DND-41 (cell line): ENCODE results near the gene DISC1.
"Not testable (repeated sequence)": the region's sequence is repeated elsewhere in the genome, so short reads cannot be mapped to it uniquely, and the experiment has no call there.

Experiments used
- ATAC-seq: fragments of 200-7000 bp; cut with Tn5 transposase; 3 replicates; pipeline ENCODE4 v1.9.1; 2021; ENCODE audit warnings: low read depth; ENCODE audit not compliant: insufficient read depth
- DNase-seq: peaks from one replicate; pipeline ENCODE4 v3.0.0-alpha.2; 2020
- H2AFZ ChIP-seq: 2 replicates; pipeline ENCODE4 v1.6.0; 2012; ENCODE audit warnings: low read depth, low read length
- H3K27ac ChIP-seq: 2 replicates; pipeline ENCODE4 v1.5.1; 2012; ENCODE audit warnings: low read length, inconsistent platforms
- H3K27me3 ChIP-seq: fragments of 200-600 bp; sonication (generic); 2 replicates; pipeline ENCODE4 v1.6.0; 2012; ENCODE audit warnings: low read length, mild to moderate bottlenecking, inconsistent platforms; ENCODE audit not compliant: insufficient read depth, poor library complexity
- H3K36me3 ChIP-seq: 2 replicates; pipeline ENCODE4 v1.5.1; 2012; ENCODE audit warnings: low read length, inconsistent platforms; ENCODE audit not compliant: insufficient read depth
- H3K4me1 ChIP-seq: 2 replicates; pipeline ENCODE4 v1.5.1; 2012; ENCODE audit warnings: mild to moderate bottlenecking, low read length; ENCODE audit not compliant: insufficient read depth
- H3K4me2 ChIP-seq: 2 replicates; pipeline ENCODE4 v1.6.0; 2012; ENCODE audit warnings: mild to moderate bottlenecking, moderate library complexity, low read length, inconsistent platforms; ENCODE audit not compliant: insufficient read depth
- H3K4me3 ChIP-seq, 2 experiments: fragments of 200-600 bp in 1 of 2; shearing (Covaris generic) in 1 of 2; 2 replicates each; pipeline ENCODE4 v1.5.1; 2012 to 2016; ENCODE audit warnings: inconsistent platforms in 2 of 2, low read length in 2 of 2, mild to moderate bottlenecking in 2 of 2, low read depth in 1 of 2, moderate library complexity in 1 of 2
- H3K79me2 ChIP-seq: 2 replicates; pipeline ENCODE4 v1.6.0; 2012; ENCODE audit warnings: low read length, inconsistent platforms; ENCODE audit not compliant: insufficient read depth
- H3K9ac ChIP-seq: 2 replicates; pipeline ENCODE4 v1.6.0; 2012; ENCODE audit warnings: low read depth, mild to moderate bottlenecking, inconsistent platforms, low read length, moderate library complexity
- H3K9me3 ChIP-seq: 2 replicates; pipeline ENCODE4 v1.5.1; 2012; ENCODE audit warnings: low read length, moderate library complexity, mild to moderate bottlenecking, inconsistent platforms; ENCODE audit not compliant: insufficient read depth, severe bottlenecking
- H4K20me1 ChIP-seq: 2 replicates; pipeline ENCODE4 v1.6.0; 2012; ENCODE audit warnings: low read length; ENCODE audit not compliant: insufficient read depth
- EZH2 ChIP-seq: IDR thresholded peaks from 3 replicates; pipeline ENCODE4 v1.6.1; 2012; ENCODE audit warnings: borderline replicate concordance, low read depth, mild to moderate bottlenecking, moderate library complexity, low read length, inconsistent platforms; ENCODE audit not compliant: severe bottlenecking
- TF ChIP-seq, protein P1 (sequence below): IDR thresholded peaks from 2 replicates; pipeline ENCODE4 v1.5.1; 2012; ENCODE audit warnings: borderline replicate concordance, low read length, moderate library complexity, mild to moderate bottlenecking; ENCODE audit not compliant: poor library complexity, severe bottlenecking; ENCODE audit errors: extremely low read depth

The DISC1 gene

GRCh38 chr1:231634323-231635013, 7.9 kb downstream of the DISC1 start:
- Histone ChIP-seq H3K79me2 (0 out of 2 replicates have a peak, but pooled peaks cover 3% of the 10 kb centered on the region), H3K4me1 (no peaks in the 10 kb centered on the region), H4K20me1 (no peaks in the 10 kb centered on the region), H3K27me3 (no peaks in the 10 kb centered on the region), H3K9me3 (no peaks in the 10 kb centered on the region), H3K27ac (no peak overlapping the region), H3K36me3 (no peaks in the 10 kb centered on the region), H2AFZ (no peak overlapping the region), H3K4me3 (no peak overlapping the region), H3K4me2 (no peak overlapping the region), H3K9ac (no peak overlapping the region)
- no peak for DNase-seq
- TF ChIP-seq, protein P1, sequence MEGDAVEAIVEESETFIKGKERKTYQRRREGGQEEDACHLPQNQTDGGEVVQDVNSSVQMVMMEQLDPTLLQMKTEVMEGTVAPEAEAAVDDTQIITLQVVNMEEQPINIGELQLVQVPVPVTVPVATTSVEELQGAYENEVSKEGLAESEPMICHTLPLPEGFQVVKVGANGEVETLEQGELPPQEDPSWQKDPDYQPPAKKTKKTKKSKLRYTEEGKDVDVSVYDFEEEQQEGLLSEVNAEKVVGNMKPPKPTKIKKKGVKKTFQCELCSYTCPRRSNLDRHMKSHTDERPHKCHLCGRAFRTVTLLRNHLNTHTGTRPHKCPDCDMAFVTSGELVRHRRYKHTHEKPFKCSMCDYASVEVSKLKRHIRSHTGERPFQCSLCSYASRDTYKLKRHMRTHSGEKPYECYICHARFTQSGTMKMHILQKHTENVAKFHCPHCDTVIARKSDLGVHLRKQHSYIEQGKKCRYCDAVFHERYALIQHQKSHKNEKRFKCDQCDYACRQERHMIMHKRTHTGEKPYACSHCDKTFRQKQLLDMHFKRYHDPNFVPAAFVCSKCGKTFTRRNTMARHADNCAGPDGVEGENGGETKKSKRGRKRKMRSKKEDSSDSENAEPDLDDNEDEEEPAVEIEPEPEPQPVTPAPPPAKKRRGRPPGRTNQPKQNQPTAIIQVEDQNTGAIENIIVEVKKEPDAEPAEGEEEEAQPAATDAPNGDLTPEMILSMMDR, result no peak
- TF ChIP-seq EZH2, result no peak
- ATAC-seq, result no peak

DNA sequence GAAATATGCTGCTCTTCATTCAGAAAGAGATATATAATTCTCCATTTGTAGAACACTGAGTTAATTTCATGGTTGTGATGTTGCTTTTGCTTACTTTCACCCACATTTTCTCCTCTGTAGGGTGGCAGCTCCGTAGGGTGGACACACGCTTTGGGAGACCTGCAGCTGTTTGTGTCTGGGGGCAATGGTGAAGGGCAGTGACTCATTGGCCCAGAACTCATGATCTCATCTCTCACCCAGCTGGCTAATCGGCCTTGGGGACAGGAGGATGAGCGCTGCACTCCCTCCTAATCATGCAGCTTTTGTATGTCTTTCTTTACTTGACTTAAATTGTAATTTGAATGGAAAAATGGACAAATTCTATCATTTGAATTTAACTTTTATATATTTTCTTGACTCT, 9.6 kb downstream of the DISC1 start:
- H3K4me2 ChIP-seq, result no peak overlapping the region
- H3K27ac ChIP-seq, result no peak overlapping the region
- no peaks in the 10 kb centered on the region for H4K20me1 ChIP-seq
- no peaks in the 10 kb centered on the region for H3K36me3 ChIP-seq
- DNase-seq (no peak), ATAC-seq (no peak)
- H3K79me2 ChIP-seq, result 0 out of 2 replicates have a peak, but pooled peaks cover 3% of the 10 kb centered on the region
- H2AFZ ChIP-seq, result no peak overlapping the region
- H3K27me3 ChIP-seq, result no peaks in the 10 kb centered on the region
- no peak overlapping the region for H3K4me3 ChIP-seq
- no peak overlapping the region for H3K9ac ChIP-seq
- TF ChIP-seq, protein P1, result no peak
- no peak for TF ChIP-seq EZH2
- no peaks in the 10 kb centered on the region for H3K4me1 ChIP-seq
- H3K9me3 ChIP-seq, result no peaks in the 10 kb centered on the region

GRCh38 chr1:231636922-231637321, 10.3 kb downstream of the DISC1 start:
- H3K79me2 ChIP-seq, H3K9ac ChIP-seq, H4K20me1 ChIP-seq, DNase-seq, H3K4me2 ChIP-seq, H3K27me3 ChIP-seq, ATAC-seq, H3K4me3 ChIP-seq, H3K9me3 ChIP-seq, H3K4me1 ChIP-seq, H3K27ac ChIP-seq, H2AFZ ChIP-seq, H3K36me3 ChIP-seq: not testable (repeated sequence)

- DNase-seq, result no peak
- Histone ChIP-seq H3K9ac (no peak overlapping the region), H3K4me1 (no peaks in the 10 kb centered on the region), H3K79me2 (0 out of 2 replicates have a peak, but pooled peaks cover 3% of the 10 kb centered on the region), H3K36me3 (no peaks in the 10 kb centered on the region), H3K4me2 (no peak overlapping the region), H4K20me1 (no peaks in the 10 kb centered on the region), H3K9me3 (no peaks in the 10 kb centered on the region), H3K27ac (no peak overlapping the region), H3K27me3 (no peaks in the 10 kb centered on the region), H2AFZ (no peak overlapping the region), H3K4me3 (no peak overlapping the region)
- TF ChIP-seq, protein P1, result no peak
- no peak for TF ChIP-seq EZH2
- no peak for ATAC-seq
These were observed 12.1 kb downstream of the DISC1 start for GRCh38 chr1:231638647-231639046.
